Mesodermal cell (in vitro differentiated cells): ENCODE measurements around the gene APBA2.

Experiments used
- H3K27ac ChIP-seq: 2 replicates; pipeline ENCODE4 v1.7.0; 2013; ENCODE audit warnings: mild to moderate bottlenecking, low read depth, low read length, moderate library complexity; ENCODE audit not compliant: severe bottlenecking
- H3K36me3 ChIP-seq: 2 replicates; pipeline ENCODE4 v1.7.1; 2013; ENCODE audit warnings: mild to moderate bottlenecking, low read length, moderate library complexity; ENCODE audit not compliant: control insufficient read depth, insufficient read depth
- H3K4me1 ChIP-seq: one replicate; pipeline ENCODE4 v1.7.1; 2013; ENCODE audit warnings: mild to moderate bottlenecking, low read length; ENCODE audit not compliant: insufficient read depth, control insufficient read depth, poor library complexity, severe bottlenecking
- H3K4me3 ChIP-seq: 2 replicates; pipeline ENCODE4 v1.7.0; 2013; ENCODE audit warnings: low read length, control low read depth, mild to moderate bottlenecking; ENCODE audit not compliant: insufficient read depth, poor library complexity, severe bottlenecking; ENCODE audit errors: extremely low read depth
- H3K9me3 ChIP-seq: 2 replicates; pipeline ENCODE4 v1.7.1; 2013; ENCODE audit warnings: mild to moderate bottlenecking, low read length, moderate library complexity; ENCODE audit not compliant: control insufficient read depth
- WGBS, 2 experiments: methylation state at CpG; one replicate each; pipeline ENCODE4 v1.1.5; 2013; ENCODE audit warnings: missing lambda C conversion rate in 2 of 2; ENCODE audit not compliant: insufficient coverage in 2 of 2; 5-methylcytosine and 5-hydroxymethylcytosine counted together

Gene APBA2

GRCh38 chr15:28897861-28898585 is 12.2 kb downstream of the APBA2 start:
- no peak overlapping the region for H3K4me3 ChIP-seq
- peaks cover 6% of the 10 kb centered on the region for H3K4me1 ChIP-seq
- H3K36me3 ChIP-seq: no peaks in the 10 kb centered on the region
- WGBS, 2 experiments: 94 to 96% methylated on average over 12 to 13 of the region's 13 CpGs
- H3K27ac ChIP-seq: no peak overlapping the region
- H3K9me3 ChIP-seq: peaks cover 4% of the 10 kb centered on the region

- peaks cover 4% of the 10 kb centered on the region for H3K9me3 ChIP-seq
- 93 to 96% methylated on average over 20 to 23 of the region's 24 CpGs for whole genome bisulfite sequencing, 2 experiments
- peaks cover 6% of the 10 kb centered on the region for H3K4me1 ChIP-seq
- H3K4me3 ChIP-seq: no peak overlapping the region
- no peaks in the 10 kb centered on the region for H3K36me3 ChIP-seq
- H3K27ac ChIP-seq: no peak overlapping the region
Observed at GRCh38 chr15:28899061-28899738, 13.4 kb downstream of the APBA2 start.

- H3K9me3 ChIP-seq: peaks cover 4% of the 10 kb centered on the region
- H3K27ac ChIP-seq: no peak overlapping the region
- H3K4me3 ChIP-seq: no peak overlapping the region
- H3K4me1 ChIP-seq: peaks cover 6% of the 10 kb centered on the region
- no peaks in the 10 kb centered on the region for H3K36me3 ChIP-seq
- WGBS, 2 experiments: 87 to 94% methylated on average over 11 to 15 of the region's 18 CpGs
Observed at GRCh38 chr15:28900041-28900891, 14.5 kb downstream of the APBA2 start.

GRCh38 chr15:28900892-28901586 is 15.3 kb downstream of the APBA2 start:
- peaks cover 4% of the 10 kb centered on the region for H3K9me3 ChIP-seq
- 90 to 96% methylated on average over 9 to 10 of the region's 13 CpGs for WGBS, 2 experiments
- H3K4me1 ChIP-seq: peaks cover 6% of the 10 kb centered on the region
- no peak overlapping the region for H3K27ac ChIP-seq
- H3K36me3 ChIP-seq: no peaks in the 10 kb centered on the region
- no peak overlapping the region for H3K4me3 ChIP-seq

- Histone ChIP-seq H3K36me3 (no peaks in the 10 kb centered on the region), H3K9me3 (peaks cover under 1% of the 10 kb centered on the region), H3K4me1 (peaks cover 5% of the 10 kb centered on the region), H3K27ac (no peak overlapping the region), H3K4me3 (no peak overlapping the region)
- whole genome bisulfite sequencing, 2 experiments: 86 to 90% methylated on average over 4 of the region's 7 CpGs
Observed at GRCh38 chr15:28901587-28901980, 15.8 kb downstream of the APBA2 start.

- Histone ChIP-seq H3K9me3 (no peaks in the 10 kb centered on the region), H3K27ac (no peak overlapping the region), H3K4me1 (peaks cover 2% of the 10 kb centered on the region), H3K36me3 (no peaks in the 10 kb centered on the region), H3K4me3 (no peak overlapping the region)
- WGBS, 2 experiments: 87 to 94% methylated on average over 10 to 14 of the region's 14 CpGs
Observed at GRCh38 chr15:28901987-28902745, 16.4 kb downstream of the APBA2 start.

- Histone ChIP-seq H3K27ac (no peak overlapping the region), H3K4me3 (no peak overlapping the region), H3K4me1 (no peaks in the 10 kb centered on the region), H3K9me3 (no peaks in the 10 kb centered on the region), H3K36me3 (no peaks in the 10 kb centered on the region)
- WGBS, 2 experiments: 96 to 100% methylated on average over 3 to 5 of the region's 5 CpGs
Observed at GRCh38 chr15:28902856-28903255, 17.1 kb downstream of the APBA2 start.

- WGBS, 2 experiments: 88 to 100% methylated on average over 4 of the region's 8 CpGs
- Histone ChIP-seq H3K4me1 (no peaks in the 10 kb centered on the region), H3K27ac (no peak overlapping the region), H3K36me3 (no peaks in the 10 kb centered on the region), H3K9me3 (no peaks in the 10 kb centered on the region), H3K4me3 (no peak overlapping the region)
Observed at GRCh38 chr15:28903555-28903954, 17.8 kb downstream of the APBA2 start.

- H3K9me3 ChIP-seq: no peaks in the 10 kb centered on the region
- H3K4me3 ChIP-seq: no peak overlapping the region
- no peak overlapping the region for H3K27ac ChIP-seq
- H3K36me3 ChIP-seq: no peaks in the 10 kb centered on the region
- 91 to 96% methylated on average over 4 of the region's 9 CpGs for WGBS, 2 experiments
- H3K4me1 ChIP-seq: no peaks in the 10 kb centered on the region
Observed at GRCh38 chr15:28904003-28904402, 18.2 kb downstream of the APBA2 start.
